ENCODE measurements around the gene PPM1L.

GRCh38 chr3:160931474-160931873, 175.4 kb downstream of the PPM1L start:
- TF ChIP-seq CTCF (conservative IDR thresholded peaks at IDR 0.05): no peak
- TF ChIP-seq EZH2 (IDR thresholded peaks at IDR 0.05; ENCODE audit: low read depth): no peak

All from PC-9 (cell line).